ENCODE measurements around the gene METTL1. TPM values are rescaled to one million over a fixed set of nuclear protein-coding genes. Genes with fewer than 3 reads are reported as not detected.

METTL1 gene
- total and polyA plus RNA-seq, 9 donors, result 15.3 to 33.6 (median 23.4) TPM

GRCh38 chr12:57772429-57773322 is 771 bp upstream of the METTL1 start, which contains the start of gene EEF1AKMT3:
TSS of gene EEF1AKMT3 (plus strand) at chr12:57772614. CDS start at chr12:57772725, 111 bp downstream.
- peak within 1 kb of the TSS; percentile 84 for H3K4me3 ChIP-seq (ENCODE audit: low read length)
- WGBS (ENCODE audit: insufficient coverage), result under 1% methylated on average over 50 of the region's 67 CpGs
- peaks cover 38% of the 10 kb centered on the region for H3K36me3 ChIP-seq (ENCODE audit: control insufficient read depth, insufficient read depth, low read length)
- H3K9me3 ChIP-seq (replicated peaks; ENCODE audit: control insufficient read depth, low read depth, low read length), result no peaks in the 10 kb centered on the region
- peak; percentile 81 for DNase-seq
- H3K4me1 ChIP-seq (ENCODE audit: control insufficient read depth, insufficient read depth, low read length), result peaks cover 17% of the 10 kb centered on the region
- H3K27ac ChIP-seq (ENCODE audit: low read length), result peak within 1 kb of the TSS; percentile 99
- peaks cover 8% of the 10 kb centered on the region for H3K27me3 ChIP-seq (ENCODE audit: control insufficient read depth, insufficient read depth, low read length)

- Histone ChIP-seq H3K27me3 (ENCODE audit: control insufficient read depth, insufficient read depth, low read length) (peaks cover 21% of the 10 kb centered on the region), H3K4me3 (ENCODE audit: low read length) (peak overlapping the region; percentile 84), H3K27ac (ENCODE audit: low read length) (peak overlapping the region; percentile 99), H3K9me3 (replicated peaks; ENCODE audit: control insufficient read depth, low read depth, low read length) (no peaks in the 10 kb centered on the region), H3K4me1 (ENCODE audit: control insufficient read depth, insufficient read depth, low read length) (peaks cover 25% of the 10 kb centered on the region), H3K36me3 (ENCODE audit: control insufficient read depth, insufficient read depth, low read length) (peaks cover 37% of the 10 kb centered on the region)
- WGBS (ENCODE audit: insufficient coverage), result 0% methylated on average over 10 of the region's 16 CpGs
- peak; percentile 98 for DNase-seq
Observed at GRCh38 chr12:57771236-57771872, 551 bp downstream of the METTL1 start.

- Histone ChIP-seq H3K9me3 (replicated peaks; ENCODE audit: control insufficient read depth, low read depth, low read length) (no peaks in the 10 kb centered on the region), H3K27ac (ENCODE audit: low read length) (no peak overlapping the region), H3K27me3 (ENCODE audit: control insufficient read depth, insufficient read depth, low read length) (peaks cover 27% of the 10 kb centered on the region), H3K4me1 (ENCODE audit: control insufficient read depth, insufficient read depth, low read length) (peaks cover 31% of the 10 kb centered on the region), H3K36me3 (ENCODE audit: control insufficient read depth, insufficient read depth, low read length) (peaks cover 32% of the 10 kb centered on the region), H3K4me3 (ENCODE audit: low read length) (no peak overlapping the region)
- 83% methylated on average over 1 of the region's 4 CpGs for WGBS (ENCODE audit: insufficient coverage)
- DNase-seq, result no peak
Observed at GRCh38 chr12:57770734-57771133, 1.2 kb downstream of the METTL1 start.

- Histone ChIP-seq H3K27ac (ENCODE audit: low read length) (no peak overlapping the region), H3K36me3 (ENCODE audit: control insufficient read depth, insufficient read depth, low read length) (peaks cover 27% of the 10 kb centered on the region), H3K27me3 (ENCODE audit: control insufficient read depth, insufficient read depth, low read length) (peaks cover 39% of the 10 kb centered on the region), H3K4me3 (ENCODE audit: low read length) (no peak overlapping the region), H3K4me1 (ENCODE audit: control insufficient read depth, insufficient read depth, low read length) (peaks cover 43% of the 10 kb centered on the region), H3K9me3 (replicated peaks; ENCODE audit: control insufficient read depth, low read depth, low read length) (no peaks in the 10 kb centered on the region)
- no peak for DNase-seq
- no CpG with 5 or more reads among the region's 11 CpGs for WGBS (ENCODE audit: insufficient coverage)
Observed at GRCh38 chr12:57769594-57769993, 2.3 kb downstream of the METTL1 start.

- Histone ChIP-seq H3K4me1 (ENCODE audit: control insufficient read depth, insufficient read depth, low read length) (peaks cover 35% of the 10 kb centered on the region), H3K4me3 (ENCODE audit: low read length) (no peak overlapping the region), H3K27me3 (ENCODE audit: control insufficient read depth, insufficient read depth, low read length) (peaks cover 55% of the 10 kb centered on the region), H3K36me3 (ENCODE audit: control insufficient read depth, insufficient read depth, low read length) (peaks cover 27% of the 10 kb centered on the region), H3K27ac (ENCODE audit: low read length) (no peak overlapping the region), H3K9me3 (replicated peaks; ENCODE audit: control insufficient read depth, low read depth, low read length) (no peaks in the 10 kb centered on the region)
- WGBS (ENCODE audit: insufficient coverage), result 80% methylated on average over 2 of the region's 3 CpGs
- no peak for DNase-seq
Observed at GRCh38 chr12:57767876-57768275, 4.0 kb downstream of the METTL1 start.

GRCh38 chr12:57767305-57767698 is 4.6 kb downstream of the METTL1 start:
- H3K9me3 ChIP-seq (replicated peaks; ENCODE audit: control insufficient read depth, low read depth, low read length), result no peaks in the 10 kb centered on the region
- peaks cover 34% of the 10 kb centered on the region for H3K4me1 ChIP-seq (ENCODE audit: control insufficient read depth, insufficient read depth, low read length)
- H3K27ac ChIP-seq (ENCODE audit: low read length), result no peak overlapping the region
- no peak for DNase-seq
- H3K27me3 ChIP-seq (ENCODE audit: control insufficient read depth, insufficient read depth, low read length), result peaks cover 57% of the 10 kb centered on the region
- no peak overlapping the region for H3K4me3 ChIP-seq (ENCODE audit: low read length)
- peaks cover 27% of the 10 kb centered on the region for H3K36me3 ChIP-seq (ENCODE audit: control insufficient read depth, insufficient read depth, low read length)

GRCh38 chr12:57766464-57767304 is 5.2 kb downstream of the METTL1 start, which contains the start of gene CYP27B1:
TSS of gene CYP27B1 (minus strand) at chr12:57767078. CDS start at chr12:57767041, 37 bp downstream.
- no peaks in the 10 kb centered on the region for H3K9me3 ChIP-seq (replicated peaks; ENCODE audit: control insufficient read depth, low read depth, low read length)
- H3K36me3 ChIP-seq (ENCODE audit: control insufficient read depth, insufficient read depth, low read length), result peaks cover 27% of the 10 kb centered on the region
- peaks cover 57% of the 10 kb centered on the region for H3K27me3 ChIP-seq (ENCODE audit: control insufficient read depth, insufficient read depth, low read length)
- DNase-seq, result no peak
- under 1% methylated on average over 26 of the region's 38 CpGs for WGBS (ENCODE audit: insufficient coverage)
- H3K4me1 ChIP-seq (ENCODE audit: control insufficient read depth, insufficient read depth, low read length), result peaks cover 34% of the 10 kb centered on the region
- H3K4me3 ChIP-seq (ENCODE audit: low read length), result no peak within 1 kb of the TSS
- H3K27ac ChIP-seq (ENCODE audit: low read length), result no peak within 1 kb of the TSS

GRCh38 chr12:57765698-57766463 is 6.0 kb downstream of the METTL1 start:
- Histone ChIP-seq H3K4me3 (ENCODE audit: low read length) (no peak overlapping the region), H3K27me3 (ENCODE audit: control insufficient read depth, insufficient read depth, low read length) (peaks cover 57% of the 10 kb centered on the region)
- no peak for DNase-seq

GRCh38 chr12:57765003-57765697 is 6.8 kb downstream of the METTL1 start:
- Histone ChIP-seq H3K4me3 (ENCODE audit: low read length) (peak overlapping the region; percentile 0), H3K27me3 (ENCODE audit: control insufficient read depth, insufficient read depth, low read length) (peaks cover 57% of the 10 kb centered on the region), H3K27ac (ENCODE audit: low read length) (no peak overlapping the region), H3K4me1 (ENCODE audit: control insufficient read depth, insufficient read depth, low read length) (peaks cover 26% of the 10 kb centered on the region), H3K36me3 (ENCODE audit: control insufficient read depth, insufficient read depth, low read length) (peaks cover 20% of the 10 kb centered on the region), H3K9me3 (replicated peaks; ENCODE audit: control insufficient read depth, low read depth, low read length) (no peaks in the 10 kb centered on the region)
- 1% methylated on average over 52 of the region's 60 CpGs for WGBS (ENCODE audit: insufficient coverage)
- no peak for DNase-seq

More at GRCh38 chr12:57765698-57766463, 6.0 kb downstream of the METTL1 start:
- WGBS (ENCODE audit: insufficient coverage), result 4% methylated on average over 27 of the region's 40 CpGs
- H3K9me3 ChIP-seq (replicated peaks; ENCODE audit: control insufficient read depth, low read depth, low read length), result no peaks in the 10 kb centered on the region
- H3K27ac ChIP-seq (ENCODE audit: low read length), result no peak overlapping the region
- peaks cover 28% of the 10 kb centered on the region for H3K4me1 ChIP-seq (ENCODE audit: control insufficient read depth, insufficient read depth, low read length)
- peaks cover 27% of the 10 kb centered on the region for H3K36me3 ChIP-seq (ENCODE audit: control insufficient read depth, insufficient read depth, low read length)

Measured in muscle of leg (tissue), 11 donors.